KMS-11 (cell line): ENCODE results near the gene LETM1.

Experiments used
- H2AFZ ChIP-seq: fragments of 200-600 bp; sonication (generic); 2 replicates; pipeline ENCODE4 v1.6.1; 2016; ENCODE audit warnings: antibody characterized with exemption, mixed run types, low read depth
- H3K27ac ChIP-seq: fragments of 200-600 bp; sonication (generic); 2 replicates; pipeline ENCODE4 v1.6.1; 2016; ENCODE audit warnings: mild to moderate bottlenecking, mixed run types
- H3K27me3 ChIP-seq: fragments of 200-600 bp; sonication (generic); 2 replicates; pipeline ENCODE4 v1.6.1; 2017; ENCODE audit warnings: mild to moderate bottlenecking, low read depth, mixed run types, moderate library complexity; ENCODE audit not compliant: insufficient read depth
- H3K36me3 ChIP-seq: fragments of 200-600 bp; sonication (generic); 2 replicates; pipeline ENCODE4 v1.6.1; 2017; ENCODE audit warnings: mild to moderate bottlenecking, mixed run types; ENCODE audit not compliant: insufficient read depth
- H3K4me1 ChIP-seq: fragments of 200-600 bp; sonication (generic); 2 replicates; pipeline ENCODE4 v1.6.1; 2016; ENCODE audit warnings: mild to moderate bottlenecking, low read depth, mixed run types; ENCODE audit not compliant: poor library complexity, severe bottlenecking
- H3K4me2 ChIP-seq: fragments of 200-600 bp; sonication (generic); 2 replicates; pipeline ENCODE4 v1.7.0; 2016; ENCODE audit warnings: mild to moderate bottlenecking, mixed run types
- H3K4me3 ChIP-seq: fragments of 200-600 bp; sonication (generic); IDR thresholded peaks from 2 replicates; pipeline ENCODE4 v1.6.1; 2017; ENCODE audit warnings: low read depth, low read length, mixed read lengths; ENCODE audit not compliant: insufficient read depth
- H3K79me2 ChIP-seq: fragments of 200-600 bp; sonication (generic); 2 replicates; pipeline ENCODE4 v1.6.1; 2016; ENCODE audit warnings: low read depth, mixed run types; ENCODE audit not compliant: insufficient read depth
- H3K9ac ChIP-seq: fragments of 200-600 bp; sonication (generic); 2 replicates; pipeline ENCODE4 v1.6.1; 2016; ENCODE audit warnings: mild to moderate bottlenecking, mixed run types
- H4K20me1 ChIP-seq: fragments of 200-600 bp; sonication (generic); 2 replicates; pipeline ENCODE4 v1.6.1; 2016; ENCODE audit warnings: mild to moderate bottlenecking, mixed run types; ENCODE audit not compliant: insufficient read depth
- TF ChIP-seq, protein P1 (sequence below): fragments of 200-600 bp; sonication (generic); conservative IDR thresholded peaks from 2 replicates; pipeline ENCODE4 v1.6.1; 2017; ENCODE audit warnings: low read depth, mild to moderate bottlenecking, antibody characterized with exemption, low read length, moderate library complexity, mixed read lengths

Gene LETM1

DNA sequence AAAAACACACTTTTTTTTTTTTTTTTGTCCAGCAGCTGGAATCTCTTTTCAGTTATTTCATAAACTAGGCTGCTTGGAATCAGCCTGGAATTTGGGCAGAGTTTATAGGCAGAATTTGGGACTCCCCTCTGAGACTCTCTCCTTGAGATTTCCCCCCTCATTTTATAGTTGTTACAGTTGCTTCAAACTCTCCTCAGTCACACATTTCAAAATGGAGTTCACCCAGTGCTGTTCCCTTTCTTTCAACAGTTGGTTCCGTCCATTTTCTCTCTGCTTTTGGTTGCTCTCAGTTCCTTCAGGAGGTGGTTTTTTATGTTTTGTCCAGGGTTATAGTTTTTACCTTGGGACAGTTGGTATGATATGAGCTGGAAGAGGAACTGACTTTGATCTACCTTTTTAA, 42.7 kb upstream of the LETM1 start:
- Histone ChIP-seq H3K27ac (peak overlapping the region; percentile 30; the same call in 1 of the 2 replicates), H3K4me3 (no peak overlapping the region), H3K9ac (no peak overlapping the region), H4K20me1 (peaks cover 64% of the 10 kb centered on the region), H3K79me2 (peaks cover 99% of the 10 kb centered on the region), H3K4me2 (0 out of 2 replicates have a peak overlapping the region, but pooled peaks have one; percentile 26), H3K4me1 (peaks cover 89% of the 10 kb centered on the region), H2AFZ (no peak overlapping the region), H3K27me3 (no peaks in the 10 kb centered on the region), H3K36me3 (no peaks in the 10 kb centered on the region)
- TF ChIP-seq, protein P1, sequence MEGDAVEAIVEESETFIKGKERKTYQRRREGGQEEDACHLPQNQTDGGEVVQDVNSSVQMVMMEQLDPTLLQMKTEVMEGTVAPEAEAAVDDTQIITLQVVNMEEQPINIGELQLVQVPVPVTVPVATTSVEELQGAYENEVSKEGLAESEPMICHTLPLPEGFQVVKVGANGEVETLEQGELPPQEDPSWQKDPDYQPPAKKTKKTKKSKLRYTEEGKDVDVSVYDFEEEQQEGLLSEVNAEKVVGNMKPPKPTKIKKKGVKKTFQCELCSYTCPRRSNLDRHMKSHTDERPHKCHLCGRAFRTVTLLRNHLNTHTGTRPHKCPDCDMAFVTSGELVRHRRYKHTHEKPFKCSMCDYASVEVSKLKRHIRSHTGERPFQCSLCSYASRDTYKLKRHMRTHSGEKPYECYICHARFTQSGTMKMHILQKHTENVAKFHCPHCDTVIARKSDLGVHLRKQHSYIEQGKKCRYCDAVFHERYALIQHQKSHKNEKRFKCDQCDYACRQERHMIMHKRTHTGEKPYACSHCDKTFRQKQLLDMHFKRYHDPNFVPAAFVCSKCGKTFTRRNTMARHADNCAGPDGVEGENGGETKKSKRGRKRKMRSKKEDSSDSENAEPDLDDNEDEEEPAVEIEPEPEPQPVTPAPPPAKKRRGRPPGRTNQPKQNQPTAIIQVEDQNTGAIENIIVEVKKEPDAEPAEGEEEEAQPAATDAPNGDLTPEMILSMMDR: no peak

DNA sequence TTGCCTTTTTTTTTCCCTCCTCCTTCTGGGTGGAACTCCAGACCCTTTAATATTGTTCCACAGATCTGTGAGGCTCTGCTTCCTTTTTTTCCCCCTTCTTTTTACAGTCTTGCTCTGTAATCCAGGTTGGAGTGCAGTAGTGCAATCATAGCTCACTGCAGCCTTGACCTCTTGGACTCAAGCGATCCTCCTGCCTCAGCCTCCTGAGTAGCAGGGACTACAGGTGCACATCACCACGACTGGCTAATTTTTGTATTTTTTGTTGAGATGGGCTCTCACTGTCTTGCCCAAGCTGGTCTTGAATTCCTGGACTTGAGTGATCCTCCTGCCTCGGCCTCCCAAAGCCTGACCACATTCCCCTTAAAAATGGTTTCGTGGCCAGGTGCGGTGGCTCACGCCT, 42.1 kb upstream of the LETM1 start:
- Histone ChIP-seq H3K36me3 (no peaks in the 10 kb centered on the region), H4K20me1 (peaks cover 66% of the 10 kb centered on the region), H2AFZ (no peak overlapping the region), H3K27ac (no peak overlapping the region; the same call in 1 of the 2 replicates), H3K4me3 (no peak overlapping the region), H3K27me3 (no peaks in the 10 kb centered on the region), H3K9ac (no peak overlapping the region), H3K4me2 (no peak overlapping the region), H3K79me2 (peaks cover 99% of the 10 kb centered on the region), H3K4me1 (peaks cover 91% of the 10 kb centered on the region)
- TF ChIP-seq, protein P1: no peak

DNA sequence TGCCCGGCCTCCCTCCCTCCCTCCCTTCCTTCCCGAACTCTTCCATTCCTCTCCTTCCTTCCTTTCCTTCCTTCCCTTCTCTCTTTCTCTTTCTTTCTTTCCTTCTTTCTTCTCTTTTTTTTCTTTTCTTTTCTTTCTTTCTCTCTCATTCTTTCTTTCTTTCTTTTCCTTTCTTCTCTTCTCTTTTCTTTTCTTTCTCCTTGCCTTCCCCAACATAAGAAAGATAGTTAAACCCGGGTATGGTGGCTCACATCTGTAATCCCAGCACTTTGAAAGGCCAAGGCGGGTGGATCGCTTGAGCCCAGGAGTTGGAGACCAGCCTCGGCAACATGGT, 40.7 kb upstream of the LETM1 start:
- Histone ChIP-seq H3K4me3 (no peak overlapping the region), H3K27ac (no peak overlapping the region; the same call in 1 of the 2 replicates), H3K4me2 (no peak overlapping the region), H3K9ac (no peak overlapping the region), H3K4me1 (peaks cover 90% of the 10 kb centered on the region), H4K20me1 (peaks cover 56% of the 10 kb centered on the region), H3K36me3 (no peaks in the 10 kb centered on the region), H2AFZ (no peak overlapping the region), H3K79me2 (peaks cover 99% of the 10 kb centered on the region), H3K27me3 (no peaks in the 10 kb centered on the region)
- TF ChIP-seq, protein P1: no peak

- Histone ChIP-seq H3K27me3 (no peaks in the 10 kb centered on the region), H3K79me2 (peaks cover 99% of the 10 kb centered on the region), H2AFZ (no peak overlapping the region), H4K20me1 (peaks cover 54% of the 10 kb centered on the region), H3K4me1 (peaks cover 90% of the 10 kb centered on the region), H3K27ac (peak overlapping the region; percentile 30; the same call in 1 of the 2 replicates), H3K4me2 (no peak overlapping the region), H3K4me3 (no peak overlapping the region), H3K9ac (no peak overlapping the region), H3K36me3 (no peaks in the 10 kb centered on the region)
- TF ChIP-seq, protein P1: no peak
These were observed 40.2 kb upstream of the LETM1 start for GRCh38 chr4:1895971-1896657.
